GM18873 (cell line): Measurements from ENCODE around the gene ZACN.

Experiments used
- ATAC-seq: cut with Tn5 transposase; IDR thresholded peaks from one replicate; pipeline ENCODE4 v1.9.1; 2021; ENCODE audit warnings: mild to moderate bottlenecking, moderate library complexity, moderate number of reproducible peaks; ENCODE audit not compliant: unreplicated experiment, low FRiP score

Gene ZACN

DNA sequence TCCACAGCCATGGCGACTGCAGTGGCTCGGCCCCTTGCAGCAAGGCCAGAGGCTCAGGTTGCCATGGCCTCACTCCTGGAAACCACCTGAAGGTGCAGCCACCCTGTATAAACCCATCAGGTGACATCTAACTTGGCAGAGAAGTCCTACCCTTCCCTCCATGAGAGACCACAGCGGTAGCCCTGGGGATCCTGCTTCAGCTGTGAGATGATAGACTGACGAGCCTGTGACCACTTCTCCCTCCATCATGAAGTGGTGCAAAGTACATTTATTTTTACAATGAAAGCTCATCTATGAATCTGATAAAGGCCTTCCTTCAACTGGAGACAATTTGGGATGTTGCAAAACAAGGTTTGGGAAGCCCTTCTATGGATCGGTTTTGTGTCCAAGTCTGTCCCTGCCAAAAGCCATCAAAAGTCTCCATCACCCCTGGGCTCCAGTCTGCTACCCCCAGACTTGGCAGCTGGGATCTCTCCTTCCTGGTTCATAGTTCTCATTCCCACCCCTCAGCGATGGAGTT, 1.8 kb downstream of the ZACN start:
- ATAC-seq: no peak

DNA sequence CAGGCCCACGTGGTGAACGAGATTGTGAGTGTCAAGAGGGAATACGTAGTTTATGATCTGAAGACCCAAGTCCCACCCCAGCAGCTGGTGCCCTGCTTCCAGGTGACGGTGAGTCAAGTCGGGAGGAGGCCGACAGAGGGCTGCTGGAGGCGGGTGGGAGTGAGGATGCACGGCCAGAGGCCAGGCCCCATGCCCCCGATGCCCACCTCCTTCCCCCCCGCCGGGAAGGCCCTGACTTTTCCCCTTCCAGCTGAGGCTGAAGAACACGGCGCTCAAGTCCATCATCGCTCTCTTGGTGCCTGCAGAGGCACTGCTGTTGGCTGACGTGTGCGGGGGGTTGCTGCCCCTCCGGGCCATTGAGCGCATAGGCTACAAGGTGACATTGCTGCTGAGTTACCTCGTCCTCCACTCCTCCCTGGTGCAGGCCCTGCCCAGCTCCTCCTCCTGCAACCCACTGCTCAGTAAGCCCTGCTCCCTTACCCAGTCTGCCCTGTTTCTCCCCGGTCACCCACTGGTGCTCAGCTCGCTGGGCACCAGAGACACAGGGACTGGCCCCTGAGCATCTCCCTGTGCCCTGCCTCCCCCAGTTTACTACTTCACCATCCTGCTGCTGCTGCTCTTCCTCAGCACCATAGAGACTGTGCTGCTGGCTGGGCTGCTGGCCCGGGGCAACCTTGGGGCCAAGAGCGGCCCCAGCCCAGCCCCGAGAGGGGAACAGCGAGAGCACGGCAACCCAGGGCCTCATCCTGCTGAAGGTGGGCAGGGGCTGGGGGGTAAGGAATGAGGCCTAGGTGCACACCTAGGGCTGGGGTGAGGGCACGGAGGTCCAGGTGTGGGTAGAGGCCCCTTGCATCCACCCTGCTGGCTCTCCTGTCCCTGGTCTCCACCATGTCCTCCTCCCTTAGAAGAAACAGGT, 2.6 kb downstream of the ZACN start:
- no peak for ATAC-seq

DNA sequence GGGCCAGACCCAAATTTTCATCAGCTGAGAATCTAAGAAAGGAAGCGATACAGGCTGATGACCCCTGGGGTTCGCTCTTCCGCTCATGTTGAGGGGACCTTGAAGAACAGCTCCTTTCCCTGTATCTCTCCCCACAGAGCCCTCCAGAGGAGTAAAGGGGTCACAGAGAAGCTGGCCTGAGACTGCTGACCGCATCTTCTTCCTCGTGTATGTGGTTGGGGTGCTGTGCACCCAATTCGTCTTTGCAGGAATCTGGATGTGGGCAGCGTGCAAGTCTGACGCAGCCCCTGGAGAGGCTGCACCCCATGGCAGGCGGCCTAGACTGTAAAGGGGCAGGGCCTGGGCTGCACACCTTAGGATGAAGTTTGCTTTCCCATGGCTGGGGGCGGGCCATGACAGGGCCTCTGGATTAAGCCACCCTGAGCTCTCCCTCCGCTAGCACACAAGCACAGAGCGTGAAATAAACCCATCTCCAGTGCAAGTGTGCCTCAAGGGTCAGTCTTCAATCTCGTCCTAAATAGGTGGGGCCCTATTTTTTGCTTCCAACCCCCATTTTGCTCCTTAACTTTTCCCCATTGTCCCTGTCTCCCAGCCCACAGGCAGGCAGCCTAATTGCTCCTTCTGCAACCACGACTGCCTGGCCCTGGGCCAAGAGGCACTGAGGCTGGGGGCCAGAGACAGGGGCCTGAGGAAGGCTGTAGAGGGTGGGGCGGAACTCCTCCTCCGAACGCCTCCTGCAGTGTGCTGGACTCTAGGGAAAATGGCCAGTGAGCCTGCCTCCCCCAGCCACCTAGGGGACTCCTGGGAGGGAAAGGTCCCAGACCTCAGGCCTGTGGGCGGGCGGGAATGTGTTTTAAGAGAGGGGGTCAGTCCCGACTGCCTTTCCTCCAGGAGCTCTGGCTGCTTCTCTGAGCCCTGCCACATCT, 3.6 kb downstream of the ZACN start:
- ATAC-seq: no peak

DNA sequence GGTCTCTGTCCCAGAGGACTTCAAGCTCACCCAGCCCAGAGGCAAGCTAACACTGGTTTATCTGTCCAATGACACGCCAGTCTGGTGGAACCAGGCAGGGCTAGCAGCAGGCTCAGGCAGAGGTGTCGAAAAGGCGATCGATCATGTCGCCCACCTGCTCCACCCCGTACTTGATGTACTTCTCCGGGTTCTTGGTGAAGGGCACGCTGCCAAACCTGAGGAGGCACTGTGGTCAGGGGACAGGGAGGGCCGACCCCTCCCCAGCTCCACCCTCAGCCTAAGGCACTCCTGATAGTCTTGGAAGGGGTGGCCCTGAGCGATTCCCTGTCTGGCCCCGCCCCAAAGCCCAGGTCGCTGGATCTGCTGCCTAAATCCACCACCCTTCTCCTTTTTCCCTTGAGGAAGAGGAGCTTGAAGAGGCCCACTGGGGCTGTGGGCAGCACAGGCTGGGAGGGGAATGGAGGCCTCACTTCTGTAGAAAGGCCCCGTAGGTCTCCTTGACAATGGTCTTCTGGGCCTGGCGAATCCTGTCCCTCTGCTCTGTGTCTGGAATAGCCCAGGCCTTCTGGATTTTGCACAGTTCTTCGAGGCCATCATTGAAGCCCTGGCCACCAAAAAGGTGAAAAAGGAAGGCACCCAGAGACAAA, 4.7 kb downstream of the ZACN start:
- no peak for ATAC-seq

DNA sequence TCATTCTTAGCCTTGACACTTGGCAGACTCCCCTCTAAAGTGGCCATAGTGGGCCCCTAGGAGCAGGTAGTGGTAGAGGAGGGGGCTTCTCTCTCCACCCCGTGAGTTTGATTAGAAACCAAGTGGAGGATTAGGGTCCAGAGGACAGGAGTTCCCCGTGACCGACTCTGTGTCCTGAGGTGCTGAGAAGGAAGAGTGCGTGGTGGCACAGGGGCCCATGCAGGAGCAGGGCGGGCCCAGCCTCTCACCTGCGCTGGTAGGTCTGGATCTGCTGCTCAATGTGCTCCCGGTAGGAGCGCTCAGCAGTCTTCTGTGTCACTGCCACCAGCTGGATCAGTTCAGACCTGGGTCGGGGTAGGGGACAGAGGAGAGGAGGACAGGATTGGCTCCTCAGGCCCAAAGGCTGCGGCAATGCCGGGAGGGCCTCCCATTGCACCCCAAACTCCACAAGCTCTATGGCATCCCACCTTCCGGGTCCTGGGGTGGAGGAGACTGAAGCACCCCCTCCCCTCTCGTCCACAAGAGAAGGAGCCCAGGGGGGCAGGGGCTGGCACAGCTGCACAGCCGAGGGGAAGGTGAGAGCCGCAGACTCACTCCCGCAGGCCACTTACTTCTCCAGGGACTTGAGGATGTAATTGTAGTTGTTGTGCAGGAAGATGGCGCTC, 6.2 kb downstream of the ZACN start:
- ATAC-seq: no peak

DNA sequence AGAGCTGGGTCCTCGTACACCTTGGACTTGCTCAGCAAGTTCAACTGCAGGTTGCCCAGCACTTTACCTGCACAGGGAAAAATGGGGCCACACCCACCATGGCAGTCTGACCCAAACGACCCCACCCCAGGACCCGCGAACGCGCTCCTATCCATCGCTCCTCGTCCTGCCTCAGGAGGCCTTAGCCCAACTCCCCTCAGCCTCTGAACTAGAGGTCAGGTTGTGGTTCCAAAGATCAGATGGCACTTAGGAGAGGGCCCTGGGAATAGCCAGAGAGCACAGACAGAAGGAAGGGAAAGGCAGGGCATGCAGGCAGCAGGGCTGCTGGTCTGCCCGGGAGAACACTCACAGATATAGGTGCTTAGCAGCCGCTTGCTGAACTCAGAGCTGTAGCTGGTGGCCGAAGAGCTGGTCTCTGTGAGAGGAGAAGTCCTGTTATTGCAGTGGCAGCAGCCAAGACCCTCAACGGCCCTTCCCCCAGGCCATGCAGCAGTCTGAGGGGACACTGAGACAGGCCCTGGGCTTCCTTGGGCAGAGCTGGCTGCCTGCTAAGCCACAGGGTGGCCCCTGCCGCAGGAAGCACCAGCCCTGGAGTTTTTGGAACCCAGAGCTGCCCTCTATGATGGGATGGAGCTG, 6.9 kb downstream of the ZACN start:
- ATAC-seq: no peak

DNA sequence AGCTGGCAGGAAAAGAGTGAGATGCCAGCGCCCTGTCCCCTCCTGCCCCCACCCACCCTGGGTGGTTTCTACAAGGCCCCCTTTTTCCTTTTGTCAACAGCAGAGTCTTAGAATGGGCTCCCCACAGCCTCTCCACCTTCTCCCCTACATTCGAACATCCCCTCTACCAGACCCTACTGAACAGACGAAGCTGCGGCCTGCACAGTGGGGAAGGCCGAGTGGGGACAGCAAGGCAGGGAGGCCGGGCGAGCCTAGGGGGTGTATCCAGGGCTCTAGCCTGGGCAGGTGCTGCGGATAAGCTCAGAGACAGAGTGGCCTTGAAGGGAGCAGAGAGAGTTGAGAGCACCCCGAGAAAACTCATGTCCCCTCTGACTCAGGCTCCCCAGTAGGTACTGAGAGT, 7.4 kb downstream of the ZACN start:
- ATAC-seq: no peak

DNA sequence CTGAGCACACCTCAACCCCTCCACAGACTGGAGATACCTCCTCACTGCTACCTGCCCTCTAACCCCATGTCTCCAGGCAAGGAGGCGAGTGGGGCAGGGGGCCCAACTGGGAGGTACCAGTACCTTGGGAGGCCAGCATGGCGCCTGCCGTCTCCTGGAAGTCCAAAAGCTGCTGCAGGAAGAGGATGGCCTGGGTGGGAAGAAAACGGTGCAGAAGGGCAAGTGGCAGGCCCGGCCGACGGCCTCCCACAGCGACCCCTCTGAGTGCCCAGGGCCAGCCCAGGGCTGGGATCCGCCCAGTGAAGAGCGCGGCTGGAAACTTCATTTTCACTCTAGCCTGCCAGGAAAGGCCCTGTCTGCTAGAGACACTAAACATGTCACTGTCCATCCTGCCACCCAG, 8.5 kb downstream of the ZACN start:
- no peak for ATAC-seq

DNA sequence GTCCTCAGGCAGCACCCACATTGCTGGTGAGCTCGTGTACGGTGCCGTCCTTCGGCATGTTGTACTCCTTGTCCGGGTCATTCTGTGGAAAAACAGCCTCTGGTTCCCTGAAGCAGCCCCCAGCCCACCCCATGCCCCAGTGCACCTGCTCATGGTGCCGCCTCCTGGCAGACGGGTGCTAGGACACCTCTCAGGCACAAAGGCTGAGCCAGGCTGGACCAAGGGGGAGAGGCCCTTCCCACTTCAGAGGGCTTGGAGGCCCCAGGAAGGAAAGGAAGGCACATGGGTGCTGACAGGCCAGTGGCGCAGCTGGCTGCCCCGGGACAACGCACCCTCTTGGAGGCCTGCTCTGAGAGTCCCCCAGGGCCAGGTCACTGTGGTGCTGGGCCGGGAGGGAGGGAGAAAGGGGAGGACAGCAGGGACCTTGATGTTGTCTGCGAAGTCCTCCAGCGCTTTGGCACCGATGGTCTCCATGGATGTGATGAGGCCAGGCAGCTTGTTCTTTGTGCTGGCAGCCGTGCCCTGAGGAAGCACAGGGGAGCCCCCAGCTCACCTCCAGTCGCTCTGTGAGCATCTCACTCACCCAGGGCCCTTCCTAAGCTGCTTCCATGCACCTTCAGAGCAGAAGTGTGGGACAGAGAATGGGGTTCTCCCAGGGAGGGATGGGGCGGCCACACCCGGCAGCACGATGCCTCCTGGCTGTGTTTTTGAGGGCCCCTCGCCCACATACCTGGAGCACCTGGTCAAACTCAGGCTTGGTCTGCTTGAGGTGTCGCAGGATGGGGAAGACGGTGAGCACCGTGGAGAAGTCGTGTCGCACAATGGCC, 9.3 kb downstream of the ZACN start:
- no peak for ATAC-seq

DNA sequence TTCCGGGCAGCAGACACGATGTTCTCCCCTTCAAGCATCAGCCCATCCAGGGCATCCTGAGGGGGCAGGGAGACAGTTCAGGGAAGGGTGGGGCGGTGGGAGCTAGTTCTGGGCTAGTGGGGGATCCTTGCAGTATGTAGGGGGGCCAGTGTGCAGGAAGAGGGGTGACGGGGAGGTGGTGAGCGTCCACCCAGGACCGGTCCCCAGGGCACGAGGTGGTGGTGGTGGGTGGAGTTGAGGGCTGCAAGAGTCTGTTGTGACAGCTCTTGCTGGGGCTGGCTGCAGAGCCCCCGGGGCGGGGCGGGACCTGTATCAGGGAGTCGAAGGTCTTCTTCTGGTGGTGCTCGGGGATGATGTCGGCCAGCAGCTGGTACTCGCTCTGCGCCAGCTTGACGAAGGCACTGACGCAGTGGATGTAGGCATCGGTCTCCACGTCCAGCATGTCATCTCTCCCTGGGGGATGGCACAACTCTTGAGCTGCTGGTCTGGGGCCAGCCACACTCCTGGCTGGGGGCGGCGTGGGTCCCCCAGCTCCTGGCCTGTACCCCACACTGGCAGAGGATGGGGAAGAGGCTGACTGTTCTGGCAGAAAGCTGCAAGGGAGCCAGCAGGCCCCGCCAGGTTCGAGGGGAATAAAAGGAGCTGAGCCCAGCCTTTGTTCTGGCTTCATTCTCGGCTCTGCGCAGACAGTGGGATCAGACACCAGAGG, 10.0 kb downstream of the ZACN start:
- ATAC-seq: no peak

DNA sequence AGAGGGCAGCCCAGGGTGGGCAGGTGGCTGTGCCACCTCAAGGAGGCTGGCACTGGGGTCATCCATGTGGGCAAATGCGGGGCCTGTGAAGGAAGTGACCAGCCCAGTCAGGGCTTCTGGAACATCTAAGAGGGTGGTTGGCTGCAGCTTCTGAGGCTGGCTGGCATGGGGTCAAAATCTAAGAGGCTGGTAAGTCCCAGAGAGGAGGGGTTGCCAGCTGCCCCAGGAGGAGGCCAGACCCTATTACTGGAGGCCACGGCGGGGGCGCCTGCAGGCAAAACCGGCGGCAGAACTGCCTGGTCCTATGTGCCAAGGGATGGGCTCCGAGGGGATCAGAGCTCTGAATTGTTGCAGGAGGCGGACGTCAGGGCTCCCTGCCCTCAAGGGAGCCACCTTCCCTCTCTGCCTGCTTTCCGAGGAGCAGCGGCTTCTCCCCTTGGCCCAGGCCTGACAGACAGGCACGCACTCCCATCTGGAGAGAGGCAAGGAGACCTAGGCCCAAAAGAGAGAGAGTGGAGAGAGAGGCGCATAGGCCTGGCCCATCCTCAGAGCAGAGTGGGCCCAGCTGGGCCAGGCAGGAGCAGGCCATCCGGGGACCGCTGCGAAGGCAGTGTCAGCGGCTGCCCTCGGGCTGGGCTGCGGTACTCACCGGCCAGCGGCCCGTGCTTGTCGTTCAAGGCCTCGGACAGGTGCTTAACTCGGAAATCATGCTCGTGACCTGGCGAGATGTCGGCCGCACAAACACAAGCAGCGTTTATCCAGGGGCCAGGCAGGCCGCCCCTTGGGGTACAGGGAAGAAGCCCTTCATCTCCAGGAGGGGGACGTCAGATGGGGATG, 10.9 kb downstream of the ZACN start:
- ATAC-seq: no peak

DNA sequence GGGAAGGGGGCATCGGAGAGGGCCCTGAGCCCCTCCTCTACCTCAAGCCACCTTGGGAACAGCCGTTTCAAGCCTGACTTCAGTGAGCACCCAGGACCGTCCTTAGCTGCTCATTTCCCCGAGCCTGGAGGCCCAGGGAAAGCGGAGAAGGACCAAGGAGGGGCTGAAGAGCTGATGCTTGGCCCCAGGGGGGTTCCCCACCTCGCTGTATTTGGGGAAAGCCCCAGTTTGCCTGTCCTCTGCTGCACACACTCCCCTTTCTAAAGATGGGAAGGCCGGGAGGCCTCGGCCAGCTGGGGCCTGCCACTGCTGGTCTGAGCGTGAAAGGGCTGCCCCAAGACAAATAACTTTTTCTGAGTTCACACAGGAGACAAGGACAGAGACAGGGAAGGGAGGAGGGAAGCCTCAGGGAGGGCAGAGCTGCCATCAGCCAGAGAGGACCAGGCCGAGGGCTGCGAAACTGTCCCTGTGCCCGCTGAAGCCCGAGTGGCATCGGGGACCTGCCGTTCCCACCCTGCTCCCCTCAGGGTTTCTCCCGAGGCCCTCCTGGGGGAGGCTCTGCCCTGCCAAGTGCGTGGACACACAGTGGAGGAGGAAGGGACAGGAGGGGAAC, 11.6 kb downstream of the ZACN start:
- ATAC-seq: no peak

DNA sequence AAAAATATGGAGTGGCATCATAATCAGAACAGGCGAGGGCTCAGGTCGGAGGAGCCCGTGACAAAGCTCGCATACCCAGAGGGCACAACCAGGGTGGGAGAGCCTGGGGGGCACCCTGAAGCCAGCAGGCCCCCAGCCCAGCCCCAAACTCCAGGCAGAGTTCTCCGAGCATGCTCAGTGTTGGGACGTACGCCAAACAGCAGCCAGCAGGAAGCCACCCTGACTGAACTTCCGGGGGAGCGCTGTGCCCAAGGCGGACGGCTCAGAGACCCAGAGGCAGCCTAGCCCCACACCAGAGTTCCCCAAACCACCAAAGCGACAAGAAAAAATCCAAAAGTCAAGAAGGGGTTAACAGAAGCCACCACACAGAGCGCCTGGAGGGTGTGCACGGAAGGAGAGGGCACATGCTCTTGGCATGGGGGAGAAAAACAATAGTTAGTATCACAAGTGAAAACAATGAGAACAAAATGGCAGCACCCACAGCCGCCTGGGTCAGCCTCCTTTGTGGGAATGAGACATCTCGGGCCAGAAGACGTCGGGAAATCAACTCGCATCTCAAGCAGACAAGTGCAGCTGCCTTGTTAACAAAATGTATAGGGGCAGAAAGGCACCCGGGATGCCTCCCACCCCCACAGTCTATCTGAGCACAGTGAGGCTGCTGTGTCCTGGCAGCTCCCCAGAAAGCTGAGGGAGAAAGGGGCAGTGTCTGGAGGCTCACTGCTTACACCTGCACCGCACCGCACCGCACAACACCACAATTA, 12.7 kb downstream of the ZACN start:
- ATAC-seq: no peak

DNA sequence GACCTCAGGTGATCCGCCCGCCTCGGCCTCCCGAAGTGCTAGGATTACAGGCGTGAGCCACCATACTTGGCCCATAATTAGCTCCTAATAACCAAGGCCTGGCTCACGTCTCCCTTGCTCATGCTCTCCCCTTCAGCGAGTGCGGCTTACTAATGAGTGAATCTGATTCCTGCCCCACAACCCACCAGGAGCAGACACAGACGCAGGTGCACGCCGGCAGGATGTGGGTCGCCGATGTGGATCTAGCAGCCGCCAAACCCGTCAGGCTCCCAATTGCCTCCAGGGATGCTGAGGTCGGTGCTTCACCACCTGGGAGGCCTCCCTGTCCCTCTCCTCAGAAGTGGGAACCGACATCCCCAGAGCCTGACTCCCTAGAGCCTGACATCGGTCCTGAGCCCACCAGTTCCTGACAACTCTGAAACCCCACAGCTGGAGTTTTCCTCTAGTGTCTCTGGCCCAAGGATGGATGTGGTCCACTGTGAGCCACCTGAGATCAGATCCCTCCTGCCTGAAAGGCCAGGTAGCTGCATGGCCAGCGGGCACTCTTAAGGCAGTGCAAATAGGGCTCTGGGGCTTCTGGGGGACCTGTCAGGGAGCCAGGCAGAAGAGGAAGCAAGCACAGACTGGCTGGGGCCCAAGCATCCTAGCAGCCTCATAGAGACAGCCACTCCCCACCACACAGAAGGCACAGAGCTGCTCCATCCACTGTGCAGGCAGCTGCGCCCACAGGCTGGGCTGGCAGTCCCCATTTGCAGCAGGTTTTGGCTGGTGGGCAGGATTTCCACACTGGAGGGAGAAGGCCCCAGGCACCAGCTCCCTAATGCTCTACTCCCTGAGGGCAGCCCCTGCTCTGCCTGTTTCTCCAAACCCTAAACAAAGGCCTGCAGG, 13.8 kb downstream of the ZACN start:
- ATAC-seq: no peak

DNA sequence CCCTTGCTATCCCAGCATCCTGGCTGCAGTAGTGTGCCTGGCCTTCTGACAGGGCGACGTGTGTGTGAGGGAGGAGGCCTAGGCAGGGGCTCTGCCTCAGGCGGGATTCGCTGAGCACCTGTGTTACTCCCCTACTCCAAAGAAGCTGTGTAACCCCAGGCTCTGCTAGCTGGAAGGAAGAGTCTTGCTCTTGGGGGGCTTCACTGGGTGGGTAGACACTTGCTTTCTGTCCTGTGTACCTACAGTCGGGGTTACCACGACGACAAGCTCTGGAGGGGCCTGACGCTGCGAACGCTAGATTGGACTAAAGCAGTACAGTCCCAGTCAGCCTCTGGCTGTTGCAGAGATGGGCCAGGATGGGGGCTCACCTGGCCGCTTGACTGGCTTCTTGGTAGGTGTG, 15.1 kb downstream of the ZACN start:
- no peak for ATAC-seq
